HG03280 (cell line): ENCODE data around the gene CLEC2D.
A peak's percentile ranks its signal among the peaks of the same experiment; 100 is the strongest.
"Not testable (repeated sequence)": the region's sequence is repeated elsewhere in the genome, so short reads cannot be mapped to it uniquely, and the experiment has no call there.

Source experiments
- ATAC-seq: cut with Tn5 transposase; IDR thresholded peaks from one replicate; pipeline ENCODE4 v1.9.1; 2021; ENCODE audit warnings: mild to moderate bottlenecking, moderate library complexity; ENCODE audit not compliant: unreplicated experiment

The CLEC2D gene, protein sequence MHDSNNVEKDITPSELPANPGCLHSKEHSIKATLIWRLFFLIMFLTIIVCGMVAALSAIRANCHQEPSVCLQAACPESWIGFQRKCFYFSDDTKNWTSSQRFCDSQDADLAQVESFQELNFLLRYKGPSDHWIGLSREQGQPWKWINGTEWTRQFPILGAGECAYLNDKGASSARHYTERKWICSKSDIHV

DNA sequence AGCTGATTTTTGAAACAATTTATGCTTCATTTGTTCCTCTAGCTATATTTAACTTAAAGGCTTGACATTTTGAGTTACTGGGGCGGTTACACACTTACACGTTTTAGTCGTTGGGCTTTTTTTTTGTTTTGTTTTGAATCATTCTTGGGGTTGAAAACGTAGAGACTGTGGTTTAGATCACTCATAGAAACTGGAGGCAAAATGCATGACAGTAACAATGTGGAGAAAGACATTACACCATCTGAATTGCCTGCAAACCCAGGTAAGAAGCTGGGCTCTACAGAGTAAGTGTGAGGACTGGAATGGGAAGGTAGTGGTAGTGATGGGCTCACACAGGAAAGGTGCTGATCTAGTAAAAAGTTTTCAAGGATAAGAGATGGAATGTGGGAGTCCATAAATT, at the start of gene CLEC2D:
Gene CLEC2D (plus strand): TSS at position 180 of the 400 bp plus-strand sequence. CDS start 22 bp downstream, at position 202.
- peak; percentile 47 for ATAC-seq

DNA sequence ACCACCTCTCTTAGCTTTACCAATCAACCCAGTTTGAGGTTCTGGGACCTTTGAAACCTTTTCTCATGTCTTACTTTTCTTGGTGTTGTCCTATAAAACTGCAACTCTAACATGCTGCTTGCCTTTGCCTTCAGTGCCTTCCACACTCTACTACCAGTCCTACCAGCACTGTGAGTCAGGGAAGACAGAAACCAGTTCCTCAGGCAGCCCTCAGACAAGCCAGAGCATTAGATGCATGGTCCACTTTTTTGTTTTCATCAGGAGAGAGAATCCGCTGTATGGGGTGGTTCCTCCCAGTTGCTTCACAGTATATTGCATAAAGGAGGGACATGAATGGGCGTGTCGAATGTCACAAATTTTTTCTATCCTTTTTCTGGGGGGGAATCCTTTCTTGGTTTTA, 44.5 kb upstream of the CLEC2D start:
- no peak for ATAC-seq

DNA sequence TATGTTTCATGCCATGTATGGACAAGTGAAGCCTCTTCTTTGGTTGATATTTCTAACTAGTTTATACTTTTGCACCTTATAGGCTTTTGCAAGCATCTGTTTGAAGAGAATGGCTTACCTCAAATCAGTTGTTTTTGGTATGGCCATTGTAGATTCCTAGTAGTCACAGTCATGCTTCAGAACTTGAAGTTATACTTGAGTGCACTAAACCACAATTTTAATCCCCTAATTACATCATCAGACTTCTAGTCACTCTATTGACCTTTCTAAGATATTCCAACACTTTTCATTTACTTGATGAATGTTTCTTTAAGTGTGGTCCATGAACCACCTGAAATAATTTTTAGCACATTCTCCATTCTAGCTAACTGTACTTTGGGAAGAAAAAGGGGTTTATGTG, 43.2 kb upstream of the CLEC2D start:
- ATAC-seq = no peak

DNA sequence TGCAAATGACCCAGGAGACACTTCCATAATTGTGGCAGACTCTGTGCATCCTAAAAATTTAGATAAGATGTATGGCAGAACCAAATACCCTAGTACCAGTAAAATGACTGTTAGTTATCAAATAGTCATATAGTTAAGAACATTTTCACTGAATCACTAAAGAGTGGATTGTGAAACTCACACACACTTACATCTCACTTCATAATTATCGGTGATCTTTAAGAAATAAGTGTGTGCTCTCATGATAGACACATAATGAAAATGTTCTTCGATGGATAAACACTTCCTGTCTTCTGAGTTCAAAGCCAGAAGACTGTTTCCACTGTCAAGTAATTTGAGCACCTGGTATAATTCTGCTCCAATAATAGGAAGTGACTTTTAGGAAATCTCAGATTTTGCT, 42.7 kb upstream of the CLEC2D start:
- ATAC-seq = no peak

DNA sequence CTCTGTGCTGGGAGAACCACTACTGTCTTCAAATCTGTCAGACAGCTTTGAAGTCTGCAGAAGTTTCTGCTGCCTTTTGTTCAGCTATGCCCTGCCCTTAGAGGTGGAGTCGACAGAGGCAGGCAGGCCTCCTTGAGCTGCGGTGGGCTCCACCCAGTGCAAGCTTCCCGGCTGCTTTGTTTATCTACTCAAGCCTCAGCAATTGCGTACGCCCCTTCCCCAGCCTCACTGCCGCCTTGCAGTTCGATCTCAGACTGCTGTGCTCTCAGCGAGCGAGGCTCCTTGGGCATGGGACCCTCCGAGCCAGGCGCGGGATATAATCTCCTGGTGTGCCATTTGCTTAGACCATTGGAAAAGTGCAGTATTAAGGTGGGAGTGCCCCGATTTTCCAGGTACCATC, 36.7 kb upstream of the CLEC2D start:
- ATAC-seq = no peak

DNA sequence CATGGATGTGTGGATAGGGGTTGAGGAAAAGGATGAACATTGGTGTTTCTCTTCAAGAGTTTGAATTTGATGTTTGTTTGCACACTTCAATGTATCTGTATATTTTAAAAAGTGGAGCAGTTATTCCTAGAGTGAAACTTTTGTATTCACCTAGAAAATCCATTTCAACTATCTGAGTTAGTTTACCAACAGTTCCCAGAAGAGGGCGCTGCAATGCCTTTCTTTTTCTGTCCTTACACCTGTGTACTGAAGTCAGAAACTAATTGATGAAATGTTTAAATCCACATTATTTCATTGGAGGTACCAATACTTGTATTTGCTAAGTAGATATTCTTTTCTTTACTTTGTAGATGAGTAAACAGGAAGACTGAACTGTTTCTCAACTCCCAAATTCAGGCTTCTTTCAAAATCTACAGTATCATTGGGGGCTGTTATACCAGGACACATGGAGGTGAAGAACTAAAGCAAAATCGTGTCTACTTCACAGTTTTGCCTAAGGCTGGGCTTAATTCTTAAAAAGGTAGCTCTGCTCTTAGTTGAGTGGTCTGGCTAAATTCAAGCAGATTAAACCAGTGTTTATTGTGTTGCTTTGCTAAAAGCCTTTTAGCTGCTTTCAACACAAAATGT, 35.2 kb upstream of the CLEC2D start:
- no peak for ATAC-seq

DNA sequence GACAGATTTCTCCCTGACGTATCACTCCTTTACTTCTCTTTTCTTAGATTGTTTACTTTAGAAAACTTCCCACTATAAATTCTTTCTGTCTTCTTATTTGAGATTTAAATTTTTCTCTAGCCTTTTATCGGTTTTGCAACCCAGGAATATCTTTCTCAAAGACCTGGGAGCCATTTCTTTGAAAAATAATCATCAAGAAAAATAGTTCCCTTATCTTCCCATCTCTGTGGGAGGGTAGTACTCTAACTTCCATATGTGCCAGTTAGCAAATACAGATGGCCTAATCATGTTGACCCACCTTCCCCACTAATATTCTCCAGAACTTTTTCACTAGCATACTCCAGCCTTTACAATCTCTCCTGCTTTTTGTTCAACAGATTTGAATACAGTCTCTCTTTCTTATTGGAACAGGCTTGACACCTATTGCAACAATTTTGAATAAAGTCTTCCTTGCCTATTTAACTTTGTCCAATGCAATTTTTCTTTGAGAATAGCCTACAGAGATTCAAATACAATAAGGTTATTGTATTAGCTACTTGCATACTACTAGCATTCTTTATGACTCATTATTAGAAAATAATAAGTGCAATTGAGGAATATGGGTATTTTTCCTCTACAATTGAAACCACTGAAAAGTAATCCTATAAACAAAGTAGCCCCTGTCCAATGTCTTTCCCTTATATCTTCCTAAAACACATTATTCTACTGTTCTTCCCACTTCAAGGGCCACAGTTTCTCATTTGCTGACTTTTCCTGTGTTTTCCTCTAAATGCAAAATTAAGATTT, 34.4 kb upstream of the CLEC2D start:
- ATAC-seq = no peak

DNA sequence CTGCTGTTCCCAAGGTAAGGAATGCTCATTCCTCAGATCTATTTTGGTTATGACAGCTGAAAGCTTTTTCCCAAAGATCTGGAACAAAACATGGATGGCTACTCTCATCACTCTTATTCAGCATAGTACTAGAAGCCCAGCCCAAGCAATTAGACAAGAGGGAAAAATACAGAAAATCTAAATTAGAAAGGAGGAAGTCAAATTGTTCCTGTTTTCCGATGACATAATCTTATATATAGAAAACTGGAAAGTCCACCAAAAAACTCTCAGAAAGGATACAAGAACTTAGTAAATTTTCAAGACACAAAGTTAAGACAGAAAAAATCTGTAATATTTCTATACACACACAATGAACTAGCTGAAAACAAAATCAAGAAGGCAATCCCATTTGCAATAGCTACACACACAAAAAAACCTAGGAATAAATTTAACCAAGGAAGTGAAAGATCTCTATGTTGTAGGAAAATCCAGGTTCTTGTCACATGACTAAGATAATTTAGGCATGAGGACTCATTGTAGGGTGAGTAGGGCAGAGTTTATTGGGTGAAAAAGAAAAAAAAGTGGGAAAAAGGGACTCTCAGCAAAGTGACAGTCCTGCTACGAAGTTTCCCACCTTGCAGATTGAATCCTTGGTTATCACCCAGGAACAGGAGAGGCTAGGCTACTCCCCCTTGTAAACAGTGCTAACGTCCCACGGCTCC, 33.2 kb upstream of the CLEC2D start:
- ATAC-seq = no peak

DNA sequence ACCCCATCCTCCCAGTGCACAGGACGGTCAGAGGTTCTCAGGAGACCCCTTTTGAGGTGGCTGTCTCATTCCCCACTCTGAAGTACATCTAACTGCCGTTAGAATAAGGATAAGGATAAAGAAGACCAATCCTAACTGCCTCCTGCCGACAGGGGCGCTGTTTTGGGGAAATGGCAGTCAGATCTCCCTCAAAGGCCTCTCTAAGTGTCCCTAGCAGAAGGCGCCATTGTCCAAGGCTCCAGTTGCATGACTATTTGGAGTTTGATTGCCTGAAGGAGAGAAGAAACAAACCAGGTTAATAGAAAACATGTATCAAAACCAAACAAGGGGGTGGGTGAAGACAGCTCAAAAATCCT, 32.7 kb upstream of the CLEC2D start:
- ATAC-seq = no peak

DNA sequence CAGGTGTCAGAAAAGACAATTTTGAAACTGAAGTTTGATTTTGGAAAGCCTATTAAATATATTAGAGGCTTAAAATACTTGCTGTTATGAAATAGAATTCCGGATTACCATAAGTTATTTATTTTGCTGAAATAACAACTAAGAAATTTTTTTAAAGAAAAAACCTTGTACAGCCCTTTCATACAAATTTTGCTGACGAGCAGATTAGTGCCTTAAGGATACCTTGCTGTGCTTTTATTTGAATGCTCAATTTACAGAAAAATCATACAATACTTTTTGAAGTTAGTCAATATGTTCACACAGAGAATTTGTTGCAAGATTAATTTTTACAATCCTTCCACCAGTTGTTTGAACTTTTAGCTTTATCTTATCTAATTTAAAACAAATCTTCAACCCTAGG, 29.5 kb upstream of the CLEC2D start:
- no peak for ATAC-seq

DNA sequence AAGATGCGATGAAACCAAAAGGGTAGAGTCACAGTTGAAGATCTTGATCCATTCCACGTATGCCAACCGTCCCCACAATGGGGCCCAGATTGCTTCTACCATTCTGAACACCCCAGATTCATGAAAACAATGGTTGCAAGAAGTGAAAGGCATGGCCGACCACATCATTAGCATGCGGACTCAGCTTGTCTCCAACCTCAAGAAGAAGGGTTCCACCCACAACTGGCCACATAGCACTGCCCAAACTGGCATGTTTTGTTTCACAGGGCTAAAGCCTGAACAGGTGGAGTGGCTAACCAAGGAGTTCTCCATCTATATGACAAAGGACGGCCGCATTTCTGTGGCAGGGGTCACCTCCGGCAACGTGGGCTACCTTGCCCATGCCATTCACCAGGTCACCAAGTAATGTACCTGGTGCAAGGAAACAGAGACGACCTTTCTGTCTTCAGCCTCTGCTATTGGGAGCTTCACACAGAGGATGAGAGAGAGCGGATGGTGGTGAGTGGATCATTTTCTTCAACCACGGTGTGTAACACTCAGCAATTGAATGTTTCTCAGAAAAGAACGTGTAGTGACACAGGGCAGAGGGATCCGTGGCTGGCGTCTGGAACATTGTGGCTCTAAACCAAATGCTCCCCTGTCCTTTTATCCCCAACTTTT, 26.8 kb upstream of the CLEC2D start:
- ATAC-seq = peak; percentile 57

DNA sequence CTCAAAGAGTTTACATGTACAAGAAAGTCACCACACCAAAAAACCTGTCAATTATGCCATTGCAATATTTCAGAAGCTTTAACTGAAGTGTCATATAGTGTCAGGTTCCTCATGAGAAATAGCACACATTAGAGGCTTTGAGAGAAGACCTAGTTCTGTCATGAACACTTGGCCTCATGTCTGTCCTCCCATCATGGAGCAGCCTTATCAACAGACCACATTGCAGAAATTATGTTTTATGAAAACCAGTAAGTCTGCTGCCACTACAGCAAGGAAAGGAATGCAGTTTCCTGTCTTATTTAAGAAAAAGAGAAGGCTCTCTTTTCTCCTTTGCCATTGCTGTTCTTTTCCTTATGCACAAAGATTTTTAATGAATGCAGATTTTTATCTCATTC, 26.2 kb upstream of the CLEC2D start:
- no peak for ATAC-seq

DNA sequence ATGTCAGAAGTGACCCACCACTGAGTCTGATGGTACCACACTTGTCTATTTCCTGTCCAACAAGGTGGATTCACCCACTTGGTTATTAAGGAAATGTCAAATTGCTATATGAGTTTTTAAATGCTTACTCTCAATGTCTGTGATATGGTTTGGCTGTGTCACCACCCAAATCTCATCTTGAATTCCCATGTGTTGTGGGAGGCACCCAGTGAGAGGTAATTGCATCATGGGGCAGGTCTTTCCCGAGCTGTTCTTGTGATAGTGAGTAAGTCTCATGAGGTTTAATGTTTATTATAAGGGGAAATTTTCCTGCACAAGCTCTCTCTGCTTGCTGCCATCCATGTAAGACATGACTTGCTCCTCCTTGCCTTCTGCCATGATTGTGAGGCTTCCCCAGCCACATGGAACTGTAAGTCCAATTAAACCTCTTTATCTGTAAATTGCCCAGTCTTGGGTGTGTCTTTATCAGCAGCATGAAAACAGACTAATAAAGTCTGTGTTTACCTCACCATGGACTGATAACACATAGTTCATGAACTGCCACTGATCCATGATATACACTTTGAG, 24.4 kb upstream of the CLEC2D start:
- not testable (repeated sequence) for ATAC-seq

DNA sequence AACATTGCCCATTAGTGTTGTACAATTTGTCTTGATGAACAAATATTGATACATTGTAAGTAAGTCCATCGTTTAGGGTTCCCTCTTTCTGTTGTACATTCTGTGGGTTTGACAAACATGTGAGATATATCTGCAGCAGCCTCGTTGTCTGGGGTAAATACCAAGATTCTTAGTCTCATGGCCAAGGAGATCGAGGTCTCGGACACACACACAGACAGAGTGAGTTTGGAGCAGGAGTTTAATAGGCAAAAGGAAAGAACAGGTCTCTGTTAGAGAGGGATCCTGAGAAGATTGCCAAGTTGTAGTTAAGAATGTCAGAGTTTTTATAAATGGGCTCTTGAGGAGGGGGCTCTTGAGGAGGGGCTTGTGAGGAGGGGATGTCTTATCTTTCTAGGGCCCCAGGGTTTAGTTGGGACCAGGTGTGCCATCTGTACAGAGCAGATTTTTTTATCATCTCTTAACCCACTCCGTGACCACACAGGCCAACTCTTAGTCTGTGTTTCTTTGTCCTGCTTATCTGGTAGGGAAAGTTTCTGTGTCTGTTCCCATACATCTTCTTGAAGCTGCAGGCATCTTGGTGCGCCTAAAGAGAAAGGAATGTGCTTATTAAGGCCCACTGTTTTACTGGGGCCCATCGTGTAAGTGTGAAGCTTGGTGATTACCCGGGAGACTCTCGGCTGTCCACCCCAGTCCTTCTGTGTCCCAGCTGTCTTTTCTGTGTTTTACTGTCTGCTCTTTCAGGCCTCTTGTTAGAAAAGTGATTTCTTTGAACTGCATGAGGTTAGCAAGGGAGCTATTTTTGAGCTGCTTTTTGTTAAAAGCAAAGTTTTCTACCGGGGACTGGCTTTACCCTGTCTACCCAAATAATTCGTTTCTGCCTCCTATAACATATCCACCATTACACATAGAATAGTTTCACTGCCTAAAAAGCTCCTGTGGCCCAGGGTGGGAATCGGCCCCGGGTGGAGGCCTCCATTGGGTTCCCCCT, 22.4 kb upstream of the CLEC2D start:
- ATAC-seq = peak; percentile 7

DNA sequence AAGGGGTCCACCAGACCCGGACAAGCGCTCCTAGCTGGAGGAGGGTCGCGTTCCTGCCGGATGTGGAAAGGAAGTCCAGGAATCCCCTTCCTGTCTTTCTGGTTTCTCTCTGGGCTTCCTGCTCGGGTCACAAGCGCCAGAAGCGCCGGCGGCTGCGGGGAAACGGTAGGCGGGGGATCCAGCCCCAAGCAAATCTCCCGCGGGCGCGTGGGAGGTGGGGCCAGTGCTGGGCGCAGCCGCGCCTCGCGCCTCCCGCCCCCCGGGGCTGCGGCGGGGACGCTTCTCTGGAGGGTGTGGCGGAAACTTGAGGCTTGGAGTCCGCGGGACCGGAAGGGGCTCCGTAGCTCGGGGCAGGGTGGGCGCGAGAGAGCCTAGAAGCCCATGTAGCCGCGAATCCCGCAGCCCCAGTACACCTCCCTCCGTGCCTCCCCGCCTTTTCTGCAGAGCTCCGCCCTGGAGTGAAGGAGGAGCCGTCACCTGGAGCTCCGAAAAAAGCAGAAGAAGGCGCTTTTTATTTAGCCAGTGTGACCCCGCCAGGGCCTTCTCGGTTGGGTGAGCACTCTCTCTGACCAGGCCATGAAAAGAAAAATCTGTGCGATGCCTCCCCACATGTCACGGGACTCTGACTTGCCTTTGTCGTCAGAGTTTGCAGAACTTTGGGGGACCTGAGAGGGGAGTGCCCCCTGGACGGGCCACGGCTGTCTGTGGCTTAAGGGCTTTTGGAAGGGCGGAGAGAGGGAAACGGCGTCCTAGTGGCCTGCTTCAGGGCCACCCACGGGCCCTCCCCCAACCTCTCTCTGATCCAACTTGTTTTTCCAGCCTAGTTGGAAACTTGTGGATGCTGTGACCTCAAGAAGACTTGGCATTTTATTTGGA, 21.4 kb upstream of the CLEC2D start:
- ATAC-seq = peak; percentile 64

DNA sequence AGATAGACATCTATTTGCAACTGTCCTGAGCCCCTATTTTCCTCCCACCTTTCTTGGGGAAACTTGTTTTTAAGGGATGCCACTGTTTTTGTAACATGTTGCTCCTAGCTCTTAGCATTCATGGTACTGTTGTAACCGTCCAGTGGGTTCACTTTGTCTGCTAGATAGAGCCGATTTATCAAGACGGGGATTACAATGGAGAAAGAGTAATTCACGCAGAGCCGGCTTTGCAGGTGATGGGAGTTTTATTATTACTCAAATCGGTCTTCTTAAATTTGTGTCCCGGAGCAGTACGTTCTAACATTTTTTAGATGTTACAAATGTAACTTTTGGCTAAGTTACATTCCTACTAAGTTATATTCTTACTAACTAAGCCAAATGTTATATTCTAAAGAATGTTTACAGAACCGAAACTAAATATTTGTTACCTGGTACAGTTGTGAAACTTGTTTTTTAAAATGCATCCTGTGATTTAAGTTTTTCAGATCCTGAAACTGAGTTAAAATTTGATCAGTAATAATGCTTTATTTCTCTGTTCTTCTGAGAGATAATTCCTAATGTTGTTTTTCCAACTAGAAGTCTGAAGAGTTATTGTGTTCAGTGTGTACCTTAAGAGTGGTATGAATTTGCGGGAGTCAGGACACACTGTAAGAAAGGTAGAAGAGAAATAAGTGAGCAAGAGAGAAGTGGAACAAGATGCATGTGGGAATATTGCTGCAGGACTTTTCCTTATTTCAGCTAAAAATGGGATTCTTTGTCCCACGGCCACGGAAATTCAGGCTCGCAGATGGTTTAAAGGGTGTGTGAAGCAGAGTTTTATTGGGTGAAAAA, 20.6 kb upstream of the CLEC2D start:
- ATAC-seq = no peak

DNA sequence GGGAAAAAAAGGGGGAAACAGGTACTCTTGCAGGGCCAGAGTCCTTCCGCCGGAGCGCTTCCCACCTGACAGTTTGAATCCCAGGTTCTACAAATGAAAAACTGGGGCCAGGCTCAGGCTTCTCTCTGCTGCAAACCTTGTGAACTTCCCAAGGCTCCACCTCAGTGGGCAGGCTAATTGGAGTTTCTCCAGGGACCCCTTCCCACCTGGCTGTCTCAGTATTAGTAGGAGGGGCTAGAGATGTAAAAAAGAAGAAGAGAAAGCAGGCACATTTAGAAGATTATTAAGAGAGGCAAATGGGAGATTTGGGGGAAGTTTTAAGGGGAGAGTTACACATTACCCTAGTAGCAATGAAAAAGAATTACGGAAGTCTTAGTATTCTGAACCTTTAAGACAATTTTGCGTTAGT, 20.0 kb upstream of the CLEC2D start:
- no peak for ATAC-seq

DNA sequence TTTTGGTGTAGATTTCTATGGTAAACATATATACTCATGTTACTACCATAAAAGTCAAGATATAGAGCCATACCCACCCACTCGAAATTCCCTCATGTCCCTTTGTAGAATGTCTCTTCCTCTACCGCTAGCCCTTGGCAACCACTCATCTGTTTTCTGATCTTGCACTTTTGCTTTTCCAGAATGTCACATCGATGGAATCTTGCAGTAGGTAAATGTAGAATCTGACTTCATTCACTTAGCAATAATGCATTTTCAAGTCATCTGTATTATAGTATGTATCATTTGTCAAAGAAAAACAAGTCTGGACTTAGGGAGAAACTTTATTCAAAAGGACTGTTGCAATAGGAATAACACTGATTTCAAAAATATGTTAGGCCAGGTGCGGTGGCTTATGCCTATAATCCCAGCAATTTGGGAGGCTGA, 19.3 kb upstream of the CLEC2D start:
- ATAC-seq = no peak
